ENCODE results near the gene EVPL. TPM values are rescaled to one million over a fixed set of nuclear protein-coding genes. Genes with fewer than 3 reads are reported as not detected.
A peak's percentile ranks its signal among the peaks of the same experiment; 100 is the strongest.

Gene EVPL
- total and polyA plus RNA-seq, 9 donors, result 0.15 to 7.2 (median 1.0) TPM

- TF ChIP-seq, protein P1, sequence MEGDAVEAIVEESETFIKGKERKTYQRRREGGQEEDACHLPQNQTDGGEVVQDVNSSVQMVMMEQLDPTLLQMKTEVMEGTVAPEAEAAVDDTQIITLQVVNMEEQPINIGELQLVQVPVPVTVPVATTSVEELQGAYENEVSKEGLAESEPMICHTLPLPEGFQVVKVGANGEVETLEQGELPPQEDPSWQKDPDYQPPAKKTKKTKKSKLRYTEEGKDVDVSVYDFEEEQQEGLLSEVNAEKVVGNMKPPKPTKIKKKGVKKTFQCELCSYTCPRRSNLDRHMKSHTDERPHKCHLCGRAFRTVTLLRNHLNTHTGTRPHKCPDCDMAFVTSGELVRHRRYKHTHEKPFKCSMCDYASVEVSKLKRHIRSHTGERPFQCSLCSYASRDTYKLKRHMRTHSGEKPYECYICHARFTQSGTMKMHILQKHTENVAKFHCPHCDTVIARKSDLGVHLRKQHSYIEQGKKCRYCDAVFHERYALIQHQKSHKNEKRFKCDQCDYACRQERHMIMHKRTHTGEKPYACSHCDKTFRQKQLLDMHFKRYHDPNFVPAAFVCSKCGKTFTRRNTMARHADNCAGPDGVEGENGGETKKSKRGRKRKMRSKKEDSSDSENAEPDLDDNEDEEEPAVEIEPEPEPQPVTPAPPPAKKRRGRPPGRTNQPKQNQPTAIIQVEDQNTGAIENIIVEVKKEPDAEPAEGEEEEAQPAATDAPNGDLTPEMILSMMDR (IDR thresholded peaks at IDR 0.05), result no peak
- no peak for TF ChIP-seq POLR2A (IDR thresholded peaks at IDR 0.05)
- TF ChIP-seq EP300 (IDR thresholded peaks at IDR 0.05), result no peak
- intact Hi-C loops (cut with DNase I), result no loop called here
- WGBS, 3 donors, result 1 to 5% (median 2%) methylated on average over 49 to 92 of the region's 92 CpGs
- Histone ChIP-seq H3K27me3 (peaks cover 11% of the 10 kb centered on the region), H3K9me3 (no peaks in the 10 kb centered on the region), H3K27ac (no peak within 1 kb of the TSS), H3K4me1 (ENCODE audit: insufficient read depth) (peaks cover 24% of the 10 kb centered on the region), H3K36me3 (no peaks in the 10 kb centered on the region), H3K4me3 (no peak within 1 kb of the TSS)
- no peak for DNase-seq
Measured at GRCh38 chr17:76074390-76075363, 47.6 kb upstream of the EVPL start, which contains the start of gene GALR2. TSS of gene GALR2 (plus strand) at chr17:76074781. CDS start at chr17:76074884, 103 bp downstream.

DNA sequence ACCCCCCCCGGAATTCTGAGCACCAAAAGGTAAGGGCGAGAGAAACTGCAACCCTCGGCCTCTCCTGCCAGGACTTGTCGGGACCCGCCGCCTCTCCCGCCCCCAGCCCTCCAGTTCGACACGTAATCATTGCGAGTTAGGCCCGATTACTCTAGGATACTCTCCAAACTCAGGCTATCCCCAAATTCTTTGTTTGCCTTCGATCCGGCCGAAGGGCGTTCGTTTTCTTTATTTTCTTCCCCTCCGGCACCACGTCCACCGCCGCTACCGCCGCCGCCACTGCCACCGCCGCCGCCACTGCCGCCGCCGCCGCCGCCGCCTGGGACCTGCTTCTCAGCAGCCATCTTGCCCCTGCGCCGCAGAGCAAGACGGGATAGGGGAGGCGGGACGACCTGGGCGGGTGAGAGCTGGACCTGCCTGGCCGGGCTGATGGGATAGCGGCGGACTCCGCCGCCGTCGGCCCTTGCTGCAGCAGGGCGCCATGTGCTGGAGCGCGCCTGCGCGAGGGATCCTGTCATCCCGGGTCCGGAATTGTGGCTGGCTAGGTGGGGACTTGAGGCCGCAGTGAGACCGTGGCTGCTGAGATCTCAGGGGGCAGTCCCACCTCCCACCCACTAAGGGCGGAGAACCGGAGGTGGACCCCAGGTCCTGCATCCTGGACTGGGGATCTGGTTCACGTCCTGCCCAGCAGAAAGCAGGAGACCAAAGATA, 45.2 kb upstream of the EVPL start, which contains the start of gene SRP68:
Gene SRP68, minus strand, starts transcription at position 370 of the 711 bp plus-strand sequence. Its CDS starts 26 bp downstream, at position 344.
- H3K27ac ChIP-seq, result peak within 1 kb of the TSS in 1 of 2 donors; percentile 41
- intact Hi-C loops (cut with DNase I), result no loop called here
- H3K4me3 ChIP-seq, result peak within 1 kb of the TSS; percentile 72
- peaks cover 11% of the 10 kb centered on the region for H3K27me3 ChIP-seq
- 0 to 1% (median 1%) methylated on average over 54 to 57 of the region's 57 CpGs for WGBS, 3 donors
- TF ChIP-seq EP300 (IDR thresholded peaks at IDR 0.05), result no peak
- TF ChIP-seq, protein P1 (IDR thresholded peaks at IDR 0.05), result peak in 1 of 3 donors; percentile 12
- peak; percentile 64 for TF ChIP-seq POLR2A (IDR thresholded peaks at IDR 0.05)
- no peaks in the 10 kb centered on the region for H3K9me3 ChIP-seq
- peaks cover 18% of the 10 kb centered on the region for H3K4me1 ChIP-seq (ENCODE audit: insufficient read depth)
- peak; percentile 85 to 92 (median 88) for DNase-seq
- no peaks in the 10 kb centered on the region for H3K36me3 ChIP-seq

DNA sequence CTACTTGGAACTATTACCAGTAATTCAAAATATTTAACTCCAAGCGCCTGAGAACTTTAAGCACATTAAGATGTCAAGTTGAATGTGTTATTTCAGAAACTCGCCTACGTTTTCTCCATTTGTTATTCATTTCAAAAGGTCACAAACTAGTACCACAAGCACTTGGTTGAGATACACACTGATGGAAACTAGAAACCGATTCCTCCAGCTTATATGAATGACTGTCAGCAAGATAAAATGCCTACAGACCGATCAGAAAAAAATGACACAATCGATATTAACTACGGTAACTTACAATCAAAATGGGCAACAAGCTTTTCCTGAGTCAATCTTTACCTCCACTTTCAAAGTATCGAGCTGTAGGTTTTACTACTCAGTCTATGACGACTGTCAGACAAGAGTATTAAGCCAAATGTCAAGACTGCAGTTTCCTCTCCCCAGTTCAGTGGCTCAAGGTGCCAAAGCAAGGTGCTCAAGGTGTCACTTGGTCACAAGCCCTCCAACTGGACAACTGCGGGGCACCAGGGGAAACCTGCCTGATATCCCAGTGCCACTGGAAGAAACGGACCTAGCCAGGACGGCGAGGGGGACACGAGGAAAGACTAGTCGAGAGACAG, 44.5 kb upstream of the EVPL start:
- peak overlapping the region; percentile 72 for H3K4me3 ChIP-seq

GRCh38 chr17:76065775-76066174, 38.7 kb upstream of the EVPL start:
- Histone ChIP-seq H3K9me3 (no peaks in the 10 kb centered on the region), H3K27ac (no peak overlapping the region), H3K4me1 (ENCODE audit: insufficient read depth) (peaks cover 5% of the 10 kb centered on the region), H3K36me3 (no peaks in the 10 kb centered on the region), H3K4me3 (no peak overlapping the region), H3K27me3 (no peaks in the 10 kb centered on the region)
- no peak for DNase-seq
- TF ChIP-seq, protein P1 (IDR thresholded peaks at IDR 0.05), result no peak
- TF ChIP-seq EP300 (IDR thresholded peaks at IDR 0.05) (no peak), POLR2A (IDR thresholded peaks at IDR 0.05) (no peak)
- WGBS, 3 donors, result 81 to 89% (median 81%) methylated on average over 4 of the region's 4 CpGs
- intact Hi-C loops (cut with DNase I), result no loop called here

More for the DNA sequence above, 44.5 kb upstream of the EVPL start:
- DNase-seq, result no peak
- WGBS, 3 donors, result 3 to 10% (median 5%) methylated on average over 15 of the region's 15 CpGs
- no peak overlapping the region for H3K27ac ChIP-seq
- intact Hi-C loops (cut with DNase I), result no loop called here
- peaks cover 11% of the 10 kb centered on the region for H3K27me3 ChIP-seq
- no peak for TF ChIP-seq EP300 (IDR thresholded peaks at IDR 0.05)
- no peaks in the 10 kb centered on the region for H3K36me3 ChIP-seq
- H3K4me1 ChIP-seq (ENCODE audit: insufficient read depth), result peaks cover 18% of the 10 kb centered on the region
- H3K9me3 ChIP-seq, result no peaks in the 10 kb centered on the region
